ENCODE measurements around the gene FAAP24.
"Not testable (repeated sequence)": the region's sequence is repeated elsewhere in the genome, so short reads cannot be mapped to it uniquely, and the experiment has no call there.

- TF ChIP-seq CTCF (IDR thresholded peaks at IDR 0.05; ENCODE audit: insufficient read depth, low read depth, low read length); EZH2 (IDR thresholded peaks at IDR 0.05; ENCODE audit: insufficient read depth, low read length): not testable (repeated sequence)
Measured at GRCh38 chr19:33003424-33004024, 31.5 kb downstream of the FAAP24 start.
